K562 (cell line): ENCODE data around the gene PPM1M. TPM values are rescaled to one million over a fixed set of nuclear protein-coding genes. Genes with fewer than 3 reads are reported as not detected.

Experiments used
- ATAC-seq: fragments of 200-7000 bp; cut with Tn5 transposase; 3 replicates; pipeline ENCODE4 v1.9.1; 2020; ENCODE audit warnings: moderate library complexity
- BruUV-seq: library from RNA; stranded (reverse); fragments of 400-500 nt; replicated peaks from 2 replicates; lab custom pipeline; 2021; lab: Mats Ljungman, UMichigan
- CTCF ChIA-PET: fragments of 300-600 bp; formaldehyde crosslinking; extraction: SDS; loops from one replicate; lab custom pipeline; 2021; ENCODE audit warnings: low intra/inter-chr PET ratio; lab: Yijun Ruan, JAX
- POLR2A ChIA-PET: fragments of 300-600, 350-650 bp; sonication (Branson Sonifier 250); formaldehyde crosslinking; extraction: SDS; loops from one replicate; lab custom pipeline; 2021; ENCODE audit warnings: antibody characterized with exemption, inconsistent platforms; lab: Yijun Ruan, JAX
- DNase-seq, 4 experiments: peaks; one replicate each; pipeline versions ENCODE4 v3.0.0 to v3.0.0-alpha.2; 2011 to 2018; ENCODE audit warnings: low spot score in 3 of 4, mixed read lengths in 3 of 4; ENCODE audit errors: extremely low read depth in 1 of 4
- FAIRE-seq: peaks from 2 replicates; lab custom pipeline; 2011; peaks lifted over from hg19 to GRCh38; lab: Jason Lieb, UNC
- H2AFZ ChIP-seq: 2 replicates; pipeline ENCODE4 v1.6.0; 2011; ENCODE audit warnings: low read depth, low read length, control low read depth, inconsistent platforms
- H3K27ac ChIP-seq: fragments of 200-600 bp; 3 replicates; pipeline ENCODE4 v1.8.0; 2011; ENCODE audit warnings: low read depth, mild to moderate bottlenecking, control low read depth, inconsistent platforms, low read length, moderate library complexity, mixed read lengths; ENCODE audit errors: extremely low read depth
- H3K27me3 ChIP-seq, 2 experiments: fragments of 300-600 bp in 1 of 2; 2 replicates in 1 of 2; 3 replicates in 1 of 2; pipeline versions ENCODE4 v1.6.0 to v1.8.0; 2011; ENCODE audit warnings: inconsistent platforms in 2 of 2, low read length in 2 of 2, mild to moderate bottlenecking in 1 of 2, mixed read lengths in 1 of 2, moderate library complexity in 1 of 2; ENCODE audit not compliant: control insufficient read depth in 2 of 2, insufficient read depth in 2 of 2
- H3K36me3 ChIP-seq: fragments of 300-600 bp; 3 replicates; pipeline ENCODE4 v1.8.0; 2011; ENCODE audit warnings: mild to moderate bottlenecking, low read length, inconsistent platforms; ENCODE audit not compliant: control insufficient read depth, insufficient read depth
- H3K4me1 ChIP-seq, 2 experiments: fragments of 200-600 bp in 1 of 2; replicated peaks in 1 of 2; 2 replicates in 1 of 2; 3 replicates in 1 of 2; pipeline versions ENCODE4 v1.5.1 to v1.8.0; 2011; ENCODE audit warnings: inconsistent platforms in 2 of 2, low read length in 2 of 2, mild to moderate bottlenecking in 1 of 2, mixed read lengths in 1 of 2, moderate library complexity in 1 of 2; ENCODE audit not compliant: control insufficient read depth in 2 of 2, insufficient read depth in 2 of 2
- H3K4me2 ChIP-seq: 2 replicates; pipeline ENCODE4 v1.6.1; 2011; ENCODE audit warnings: low read length, control low read depth, inconsistent platforms, mixed read lengths; ENCODE audit not compliant: insufficient read depth
- H3K4me3 ChIP-seq: fragments of 200-600 bp; sonication (generic), shearing (Covaris generic); 2 replicates; pipeline ENCODE4 v1.5.1; 2016; ENCODE audit warnings: control low read depth, inconsistent platforms
- H3K79me2 ChIP-seq: fragments of 200-600 bp; 3 replicates; pipeline ENCODE4 v1.8.0; 2011; ENCODE audit warnings: low read length, inconsistent platforms; ENCODE audit not compliant: control insufficient read depth, insufficient read depth
- H3K9ac ChIP-seq, 2 experiments: 2 replicates each; pipeline versions ENCODE4 v1.6.0 to v1.6.1; 2011; ENCODE audit warnings: low read depth in 2 of 2, low read length in 2 of 2, control low read depth in 1 of 2, inconsistent platforms in 1 of 2, mild to moderate bottlenecking in 1 of 2, mixed read lengths in 1 of 2; ENCODE audit not compliant: insufficient read depth in 1 of 2
- H3K9me1 ChIP-seq: one replicate; pipeline ENCODE4 v1.6.0; 2011; ENCODE audit warnings: inconsistent platforms, mild to moderate bottlenecking, low read length, moderate library complexity; ENCODE audit not compliant: control insufficient read depth, insufficient read depth
- H3K9me3 ChIP-seq: replicated peaks from 2 replicates; pipeline ENCODE4 v1.5.1; 2011; ENCODE audit warnings: low read depth, low read length, inconsistent platforms; ENCODE audit not compliant: control insufficient read depth, insufficient read depth
- H4K20me1 ChIP-seq: replicated peaks from 2 replicates; pipeline ENCODE4 v1.6.1; 2011; ENCODE audit warnings: low read length, inconsistent platforms, mixed read lengths; ENCODE audit not compliant: control insufficient read depth, insufficient read depth
- CAMTA2 ChIP-seq: fragments of 250-450 bp; sonication (Bioruptor Pico); conservative IDR thresholded peaks from 2 replicates; pipeline ENCODE4 v1.5.1; 2022
- CEBPZ ChIP-seq: fragments of 150-350 bp; IDR thresholded peaks from 2 replicates; pipeline ENCODE4 v1.6.1; 2014; ENCODE audit warnings: low read depth, mild to moderate bottlenecking, low read length, borderline replicate concordance
- EWSR1 ChIP-seq: fragments of 450-650 bp; IDR thresholded peaks from 2 replicates; pipeline ENCODE4 v1.6.1; 2018; ENCODE audit warnings: borderline replicate concordance, mild to moderate bottlenecking, low read depth, moderate library complexity; ENCODE audit not compliant: partially characterized antibody
- GABPB1 ChIP-seq: sonication (generic); formaldehyde crosslinking; IDR thresholded peaks from 2 replicates; pipeline ENCODE4 v1.8.0; 2022; ENCODE audit warnings: mild to moderate bottlenecking, missing genetic modification reagents
- HCFC1 ChIP-seq: IDR thresholded peaks from 2 replicates; pipeline ENCODE4 v1.6.1; 2012; ENCODE audit warnings: low read depth, low read length, improper control_type of control experiment
- MECOM ChIP-seq: fragments of 250-450 bp; sonication (Bioruptor Pico); IDR thresholded peaks from 2 replicates; pipeline ENCODE4 v1.8.0; 2022; ENCODE audit warnings: inconsistent platforms
- MTA1 ChIP-seq: fragments of 450-650 bp; IDR thresholded peaks from 2 replicates; pipeline ENCODE4 v1.6.1; 2017; ENCODE audit warnings: borderline replicate concordance
- PHF8 ChIP-seq: fragments of 200-600 bp; sonication (generic); IDR thresholded peaks from 2 replicates; pipeline ENCODE4 v1.6.1; 2012; ENCODE audit warnings: mixed run types, mild to moderate bottlenecking, inconsistent platforms, low read length, moderate library complexity, borderline replicate concordance
- SMARCB1 ChIP-seq: IDR thresholded peaks from 2 replicates; pipeline ENCODE4 v1.6.1; 2011; ENCODE audit warnings: improper control_type of control experiment, low read depth; ENCODE audit not compliant: insufficient read length
- SNAPC5 ChIP-seq: fragments of 250-450 bp; sonication (Bioruptor Pico); IDR thresholded peaks from 2 replicates; pipeline ENCODE4 v1.8.0; 2021; ENCODE audit warnings: moderate library complexity, mild to moderate bottlenecking, inconsistent platforms
- TEAD1 ChIP-seq, 2 experiments: fragments of 450-650 bp in 1 of 2; sonication (generic) in 1 of 2; formaldehyde crosslinking; IDR thresholded peaks; 2 replicates each; pipeline versions ENCODE4 v1.4.0 to v1.8.0; 2020 to 2022; ENCODE audit warnings: mild to moderate bottlenecking in 2 of 2, missing genetic modification reagents in 1 of 2
- U2AF1 ChIP-seq: fragments of 200-400 bp; formaldehyde crosslinking; optimal IDR thresholded peaks from 2 replicates; pipeline ENCODE3; 2017; ENCODE audit warnings: mild to moderate bottlenecking, low read depth, low read length, moderate library complexity
- ZEB2 ChIP-seq: fragments of 450-650 bp; IDR thresholded peaks from 2 replicates; pipeline ENCODE4 v1.6.1; 2016
- ZFP91 ChIP-seq: sonication (generic); formaldehyde crosslinking; IDR thresholded peaks from 2 replicates; pipeline ENCODE4 v1.8.0; 2022; ENCODE audit warnings: mild to moderate bottlenecking, missing genetic modification reagents
- ZFPM2 ChIP-seq: fragments of 250-450 bp; sonication (Bioruptor Pico); IDR thresholded peaks from 2 replicates; pipeline ENCODE4 v1.5.1; 2022; ENCODE audit warnings: mild to moderate bottlenecking
- WGBS: fragments of 100-300 bp; shearing (Covaris generic); methylation state at CpG from one replicate; pipeline ENCODE4 v1.1.6; 2016; ENCODE audit warnings: low coverage, mixed read lengths; ENCODE audit not compliant: insufficient coverage; ENCODE audit errors: missing lambda C conversion rate; 5-methylcytosine and 5-hydroxymethylcytosine counted together
- in situ Hi-C: fragments of 300-500 bp; cut with MboI; formaldehyde crosslinking; loops from 4 replicates; pipeline ENCODE4 v1.15.0; 2018; ENCODE audit warnings: inconsistent platforms, mixed read lengths
- intact Hi-C: fragments of 100-400 bp; cut with micrococcal nuclease; formaldehyde crosslinking; loops from 2 replicates; pipeline ENCODE4 v1.14.2; 2022
- polyA plus RNA-seq, 8 experiments: library from polyadenylated mRNA; depleted of rRNA in 4 of 8; stranded (reverse) in 5 of 8; unstranded in 3 of 8; fragments of >200 nt; fragmentation: Nextera tagmentation in 2 of 8; fragmentation: Illumina TruSeq in 1 of 8; extraction: Ambion mirVana in 2 of 8; extraction: Trizol in 1 of 8; gene quantifications; 2 replicates each; pipeline versions ENCODE4 v1.2.1 to v1.2.3, GENCODE V29; 2011 to 2014; ENCODE audit warnings: inconsistent platforms in 1 of 8, missing spikeins in 1 of 8
- total RNA-seq, 7 experiments: library from RNA; depleted of rRNA in 6 of 7; stranded (reverse); fragments of >200 nt in 6 of 7; fragmentation: Illumina TruSeq in 2 of 7; extraction: Trizol in 2 of 7; gene quantifications; 2 replicates each; pipeline versions ENCODE4 v1.2.1 to v1.2.3, GENCODE V29; 2011 to 2021; ENCODE audit warnings: low replicate concordance in 1 of 7
- TF ChIP-seq, protein P1 (sequence below): fragments of 450-650 bp; conservative IDR thresholded peaks from 2 replicates; pipeline ENCODE4 v1.6.1; 2016; ENCODE audit warnings: missing genetic modification characterization, low read depth, mild to moderate bottlenecking, missing compliant biosample characterization, moderate library complexity

PPM1M gene
- total and polyA plus RNA-seq, 9 of the 15 experiments (the other 6 are each of a cell fraction or from before 2014, with no cell fraction given), result 1.4 to 9.2 (median 4.4) TPM

- FAIRE-seq (no peak), ATAC-seq (no peak), DNase-seq (no peak)
- in situ Hi-C loops (no loop called here), intact Hi-C loops (no loop called here)
- Histone ChIP-seq H3K9me3 (no peaks in the 10 kb centered on the region), H3K36me3 (peaks cover 95% of the 10 kb centered on the region), H2AFZ (no peak overlapping the region), H3K27me3 (no peaks in the 10 kb centered on the region), H3K4me1 (peaks cover 0 to 19% of the 10 kb centered on the region in 2 experiments; a peak in 4 of 5 replicates), H3K27ac (no peak overlapping the region), H3K79me2 (peaks cover 2% of the 10 kb centered on the region; the same call in 1 of the 3 replicates), H3K4me2 (no peak overlapping the region), H4K20me1 (no peaks in the 10 kb centered on the region), H3K9me1 (no peaks in the 10 kb centered on the region), H3K4me3 (no peak overlapping the region), H3K9ac (no peak overlapping the region)
- no TSS peak for BruUV-seq
- ChIA-PET CTCF (no interaction called here), POLR2A (interaction anchor here (0.6 to 1.6 kb wide), 2 partner anchors 10 to 473 kb away, joined by 6 to 9 read pairs; partner anchors contain the start of gene PPM1M)
- 76% methylated on average over 3 of the region's 3 CpGs for WGBS
- no peak for TF ChIP-seq HCFC1
- no peak for TF ChIP-seq MTA1
- TF ChIP-seq CAMTA2 (CRISPR knock-in tag), result no peak
- TF ChIP-seq U2AF1, result no peak
- no peak for TF ChIP-seq SMARCB1
- TF ChIP-seq SNAPC5 (CRISPR knock-in tag), result no peak
- TF ChIP-seq, protein P1, sequence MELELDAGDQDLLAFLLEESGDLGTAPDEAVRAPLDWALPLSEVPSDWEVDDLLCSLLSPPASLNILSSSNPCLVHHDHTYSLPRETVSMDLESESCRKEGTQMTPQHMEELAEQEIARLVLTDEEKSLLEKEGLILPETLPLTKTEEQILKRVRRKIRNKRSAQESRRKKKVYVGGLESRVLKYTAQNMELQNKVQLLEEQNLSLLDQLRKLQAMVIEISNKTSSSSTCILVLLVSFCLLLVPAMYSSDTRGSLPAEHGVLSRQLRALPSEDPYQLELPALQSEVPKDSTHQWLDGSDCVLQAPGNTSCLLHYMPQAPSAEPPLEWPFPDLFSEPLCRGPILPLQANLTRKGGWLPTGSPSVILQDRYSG (tag), result no peak
- no peak for TF ChIP-seq EWSR1
- no peak for TF ChIP-seq GABPB1 (CRISPR knock-in tag)
- no peak for TF ChIP-seq ZFP91 (CRISPR knock-in tag)
- TF ChIP-seq MECOM, result no peak
- no peak for TF ChIP-seq CEBPZ
- no peak for TF ChIP-seq TEAD1 (CRISPR knock-in tag; IDR thresholded peaks at IDR 0.05)
- TF ChIP-seq PHF8, result no peak
- TF ChIP-seq ZEB2, result no peak
- no peak for TF ChIP-seq ZFPM2 (CRISPR knock-in tag)
Observed at GRCh38 chr3:52256159-52256558, 10.6 kb downstream of the PPM1M start.
